ENCODE data around the gene USP33. TPM values are rescaled to one million over a fixed set of nuclear protein-coding genes. Genes with fewer than 3 reads are reported as not detected.

The USP33 gene
- total and polyA plus RNA-seq, 9 of the 15 experiments (the other 6 are each of a cell fraction or from before 2014, with no cell fraction given), result 22.4 to 83.5 (median 44.7) TPM

DNA sequence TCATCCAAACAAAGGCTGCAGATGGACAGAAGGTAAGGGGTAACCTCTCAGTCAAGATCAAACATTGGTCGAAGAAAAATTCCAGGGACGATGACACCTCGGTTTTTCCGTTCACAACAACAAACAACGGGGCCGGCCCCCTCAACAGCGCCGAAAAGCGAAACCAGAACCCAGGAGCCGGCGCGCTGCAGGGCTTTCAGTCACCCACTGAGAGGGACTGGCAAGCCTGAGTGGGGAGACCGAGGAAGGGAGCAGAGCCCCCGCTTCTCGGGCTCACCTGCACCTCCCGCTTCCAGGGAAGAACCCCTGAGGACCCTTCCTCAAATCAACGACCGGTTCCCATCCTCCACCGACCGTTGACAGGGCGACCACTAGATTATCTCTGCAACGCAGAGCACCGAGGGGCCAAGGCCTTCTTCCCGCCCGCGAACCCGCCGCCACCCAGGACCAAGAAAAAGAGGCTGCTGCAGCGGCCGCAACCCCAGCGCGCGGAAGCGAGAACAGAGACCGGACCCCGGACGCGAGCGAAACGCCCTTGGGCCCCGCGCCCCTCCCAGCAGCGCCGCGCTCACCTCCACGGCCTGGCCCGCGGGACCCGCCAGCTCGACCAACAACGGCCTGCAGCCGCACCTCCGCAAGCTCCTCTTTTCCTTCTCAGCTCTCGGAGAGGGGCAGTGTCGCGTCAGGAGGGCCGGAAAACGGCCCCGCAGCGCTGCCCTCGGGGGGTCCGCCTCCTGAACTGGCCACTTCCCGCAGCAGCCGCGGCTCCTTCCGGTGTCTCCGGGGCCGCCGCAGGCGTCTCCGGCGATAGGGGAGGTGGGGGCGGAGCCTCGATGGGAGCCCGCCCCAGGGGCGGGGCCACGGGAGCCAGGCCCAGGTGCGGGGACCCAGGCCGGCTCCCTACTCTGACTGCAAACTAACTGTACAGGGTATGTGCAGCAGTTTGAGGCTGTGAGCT lies at the start of gene USP33 (continued):
- no peak for TF ChIP-seq RBM17 (IDR thresholded peaks at IDR 0.05; ENCODE audit: borderline replicate concordance, low read depth, low read length)
- no peak for TF ChIP-seq PHF21A (IDR thresholded peaks at IDR 0.05; ENCODE audit: borderline replicate concordance, low read depth)
- TF ChIP-seq ETV5 (CRISPR knock-in tag; IDR thresholded peaks at IDR 0.05; ENCODE audit: low read depth), result peak; percentile 92
- no peak for TF ChIP-seq ZC3H11A (IDR thresholded peaks at IDR 0.05; ENCODE audit: low read depth, low read length)
- TF ChIP-seq, protein P1, sequence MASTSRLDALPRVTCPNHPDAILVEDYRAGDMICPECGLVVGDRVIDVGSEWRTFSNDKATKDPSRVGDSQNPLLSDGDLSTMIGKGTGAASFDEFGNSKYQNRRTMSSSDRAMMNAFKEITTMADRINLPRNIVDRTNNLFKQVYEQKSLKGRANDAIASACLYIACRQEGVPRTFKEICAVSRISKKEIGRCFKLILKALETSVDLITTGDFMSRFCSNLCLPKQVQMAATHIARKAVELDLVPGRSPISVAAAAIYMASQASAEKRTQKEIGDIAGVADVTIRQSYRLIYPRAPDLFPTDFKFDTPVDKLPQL (IDR thresholded peaks at IDR 0.05; ENCODE audit: extremely low read depth, insufficient read length), result no peak
- TF ChIP-seq ZNF140 (CRISPR knock-in tag; IDR thresholded peaks at IDR 0.05), result no peak
- TF ChIP-seq SRSF1 (IDR thresholded peaks at IDR 0.05; ENCODE audit: low read depth, low read length), result 0 out of 2 replicates have a peak, but pooled peaks have one; percentile 69
- no peak for TF ChIP-seq THAP7 (CRISPR knock-in tag; IDR thresholded peaks at IDR 0.05)
- TF ChIP-seq MCM2 (IDR thresholded peaks at IDR 0.05; ENCODE audit: low read depth), result no peak
- 0 out of 2 replicates have a peak, but pooled peaks have one; percentile 1 for TF ChIP-seq ZNF316 (IDR thresholded peaks at IDR 0.05)
- TF ChIP-seq CTCFL (IDR thresholded peaks at IDR 0.05; ENCODE audit: borderline replicate concordance, insufficient read depth, low read depth, low read length, poor library complexity, severe bottlenecking), result no peak
- no peak for TF ChIP-seq KAT2B (IDR thresholded peaks at IDR 0.05; ENCODE audit: low read depth, low read length)
- no peak for TF ChIP-seq CTBP1 (IDR thresholded peaks at IDR 0.05; ENCODE audit: borderline replicate concordance)
- no peak for TF ChIP-seq HLTF (IDR thresholded peaks at IDR 0.05)
- TF ChIP-seq ETV6 (IDR thresholded peaks at IDR 0.05; ENCODE audit: borderline replicate concordance in 1 of 2, low read depth in 2 of 2, low read length in 1 of 2), result no peak
- no peak for TF ChIP-seq ETV6 (CRISPR knock-in tag; IDR thresholded peaks at IDR 0.05; ENCODE audit: borderline replicate concordance)
- no peak for TF ChIP-seq EHMT2 (IDR thresholded peaks at IDR 0.05)
- TF ChIP-seq, protein P2, sequence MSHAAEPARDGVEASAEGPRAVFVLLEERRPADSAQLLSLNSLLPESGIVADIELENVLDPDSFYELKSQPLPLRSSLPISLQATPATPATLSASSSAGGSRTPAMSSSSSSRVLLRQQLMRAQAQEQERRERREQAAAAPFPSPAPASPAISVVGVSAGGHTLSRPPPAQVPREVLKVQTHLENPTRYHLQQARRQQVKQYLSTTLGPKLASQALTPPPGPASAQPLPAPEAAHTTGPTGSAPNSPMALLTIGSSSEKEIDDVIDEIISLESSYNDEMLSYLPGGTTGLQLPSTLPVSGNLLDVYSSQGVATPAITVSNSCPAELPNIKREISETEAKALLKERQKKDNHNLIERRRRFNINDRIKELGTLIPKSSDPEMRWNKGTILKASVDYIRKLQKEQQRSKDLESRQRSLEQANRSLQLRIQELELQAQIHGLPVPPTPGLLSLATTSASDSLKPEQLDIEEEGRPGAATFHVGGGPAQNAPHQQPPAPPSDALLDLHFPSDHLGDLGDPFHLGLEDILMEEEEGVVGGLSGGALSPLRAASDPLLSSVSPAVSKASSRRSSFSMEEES (CRISPR knock-in tag; IDR thresholded peaks at IDR 0.05), result no peak
- no peak for TF ChIP-seq NFXL1 (CRISPR knock-in tag; IDR thresholded peaks at IDR 0.05)
- TF ChIP-seq, protein P3, sequence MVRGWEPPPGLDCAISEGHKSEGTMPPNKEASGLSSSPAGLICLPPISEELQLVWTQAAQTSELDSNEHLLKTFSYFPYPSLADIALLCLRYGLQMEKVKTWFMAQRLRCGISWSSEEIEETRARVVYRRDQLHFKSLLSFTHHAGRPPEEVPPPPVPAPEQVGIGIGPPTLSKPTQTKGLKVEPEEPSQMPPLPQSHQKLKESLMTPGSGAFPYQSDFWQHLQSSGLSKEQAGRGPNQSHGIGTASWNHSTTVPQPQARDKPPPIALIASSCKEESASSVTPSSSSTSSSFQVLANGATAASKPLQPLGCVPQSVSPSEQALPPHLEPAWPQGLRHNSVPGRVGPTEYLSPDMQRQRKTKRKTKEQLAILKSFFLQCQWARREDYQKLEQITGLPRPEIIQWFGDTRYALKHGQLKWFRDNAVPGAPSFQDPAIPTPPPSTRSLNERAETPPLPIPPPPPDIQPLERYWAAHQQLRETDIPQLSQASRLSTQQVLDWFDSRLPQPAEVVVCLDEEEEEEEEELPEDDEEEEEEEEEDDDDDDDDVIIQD (CRISPR knock-in tag; IDR thresholded peaks at IDR 0.05), result no peak
